ENCODE data around the gene COPG1.

COPG1 gene

GRCh38 chr3:129320825-129321487 lies 71.5 kb downstream of the COPG1 start:
- no peak overlapping the region for H2AK5ac ChIP-seq (ENCODE audit: low read length, severe bottlenecking)
- no peak overlapping the region for H4K8ac ChIP-seq (ENCODE audit: low read length)
- H2BK12ac ChIP-seq (ENCODE audit: low read length in 2 of 2) = no peak overlapping the region
- no peak overlapping the region for H3K4me3 ChIP-seq (ENCODE audit: insufficient read depth in 1 of 2, low read depth in 1 of 2, low read length in 2 of 2)
- H3K27ac ChIP-seq (ENCODE audit: low read length, poor library complexity, severe bottlenecking) = no peak overlapping the region
- H3K9me3 ChIP-seq (ENCODE audit: control insufficient read depth, low read length) = no peaks in the 10 kb centered on the region
- no peak overlapping the region for H2AFZ ChIP-seq (ENCODE audit: low read depth, low read length)
- peaks cover 20% of the 10 kb centered on the region for H3K79me1 ChIP-seq (replicated peaks; ENCODE audit: low read length, poor library complexity, severe bottlenecking)
- no peak overlapping the region for H3K4ac ChIP-seq (ENCODE audit: low read depth in 1 of 2, low read length in 2 of 2)
- no peak overlapping the region for H2BK120ac ChIP-seq (ENCODE audit: low read depth, low read length)
- H2BK15ac ChIP-seq (ENCODE audit: low read depth, poor library complexity, severe bottlenecking) = no peak overlapping the region
- peaks cover 13 to 25% of the 10 kb centered on the region in 2 experiments for H3K36me3 ChIP-seq (ENCODE audit: control insufficient read depth in 1 of 2, insufficient read depth in 2 of 2, low read depth in 1 of 2, low read length in 2 of 2)
- no peak overlapping the region for H3K9ac ChIP-seq (ENCODE audit: low read length)
- H3K23ac ChIP-seq (ENCODE audit: low read length in 2 of 2) = no peak overlapping the region
- H3K14ac ChIP-seq (ENCODE audit: low read length in 2 of 2) = no peak overlapping the region
- H3K27me3 ChIP-seq (ENCODE audit: control insufficient read depth in 1 of 2, insufficient read depth in 1 of 2, low read length in 2 of 2) = no peaks in the 10 kb centered on the region
- no peak overlapping the region for H3K4me2 ChIP-seq (ENCODE audit: low read length, poor library complexity, severe bottlenecking)
- H2BK5ac ChIP-seq (ENCODE audit: low read depth, low read length, poor library complexity, severe bottlenecking) = no peak overlapping the region
- no peak overlapping the region for H3K18ac ChIP-seq (ENCODE audit: low read depth in 1 of 2, low read length in 2 of 2)
- no peak overlapping the region for H4K91ac ChIP-seq (ENCODE audit: low read length)
- H3K4me1 ChIP-seq (ENCODE audit: control insufficient read depth, insufficient read depth, low read depth, low read length) = peaks cover 6% of the 10 kb centered on the region
- no peak for DNase-seq
- WGBS = 96% methylated on average over 7 of the region's 7 CpGs

GRCh38 chr3:129321887-129322286 lies 72.5 kb downstream of the COPG1 start:
- peaks cover 4% of the 10 kb centered on the region for H3K4me1 ChIP-seq (ENCODE audit: control insufficient read depth, insufficient read depth, low read depth, low read length)
- DNase-seq = no peak
- H2BK5ac ChIP-seq (ENCODE audit: low read depth, low read length, poor library complexity, severe bottlenecking) = no peak overlapping the region
- no peak overlapping the region for H3K4me2 ChIP-seq (ENCODE audit: low read length, poor library complexity, severe bottlenecking)
- peaks cover 17% of the 10 kb centered on the region for H3K79me1 ChIP-seq (replicated peaks; ENCODE audit: low read length, poor library complexity, severe bottlenecking)
- H3K14ac ChIP-seq (ENCODE audit: low read length in 2 of 2) = no peak overlapping the region
- H3K4me3 ChIP-seq (ENCODE audit: insufficient read depth in 1 of 2, low read depth in 1 of 2, low read length in 2 of 2) = no peak overlapping the region
- H2BK12ac ChIP-seq (ENCODE audit: low read length in 2 of 2) = no peak overlapping the region
- no peak overlapping the region for H3K23ac ChIP-seq (ENCODE audit: low read length in 2 of 2)
- H3K36me3 ChIP-seq (ENCODE audit: control insufficient read depth in 1 of 2, insufficient read depth in 2 of 2, low read depth in 1 of 2, low read length in 2 of 2) = peaks cover 13 to 25% of the 10 kb centered on the region in 2 experiments
- no peak overlapping the region for H4K8ac ChIP-seq (ENCODE audit: low read length)
- no peak overlapping the region for H4K91ac ChIP-seq (ENCODE audit: low read length)
- H3K9me3 ChIP-seq (ENCODE audit: control insufficient read depth, low read length) = no peaks in the 10 kb centered on the region
- no peak overlapping the region for H2AFZ ChIP-seq (ENCODE audit: low read depth, low read length)
- H2BK120ac ChIP-seq (ENCODE audit: low read depth, low read length) = no peak overlapping the region
- H3K27ac ChIP-seq (ENCODE audit: low read length, poor library complexity, severe bottlenecking) = no peak overlapping the region
- WGBS = 94% methylated on average over 9 of the region's 9 CpGs
- H3K4ac ChIP-seq (ENCODE audit: low read depth in 1 of 2, low read length in 2 of 2) = no peak overlapping the region
- H3K9ac ChIP-seq (ENCODE audit: low read length) = no peak overlapping the region
- no peak overlapping the region for H2BK15ac ChIP-seq (ENCODE audit: low read depth, poor library complexity, severe bottlenecking)
- no peak overlapping the region for H2AK5ac ChIP-seq (ENCODE audit: low read length, severe bottlenecking)
- no peaks in the 10 kb centered on the region for H3K27me3 ChIP-seq (ENCODE audit: control insufficient read depth in 1 of 2, insufficient read depth in 1 of 2, low read length in 2 of 2)
- H3K18ac ChIP-seq (ENCODE audit: low read depth in 1 of 2, low read length in 2 of 2) = no peak overlapping the region

GRCh38 chr3:129323651-129324294 lies 74.4 kb downstream of the COPG1 start:
- Histone ChIP-seq H4K91ac (ENCODE audit: low read length) (no peak overlapping the region), H2AK5ac (ENCODE audit: low read length, severe bottlenecking) (no peak overlapping the region), H3K4me2 (ENCODE audit: low read length, poor library complexity, severe bottlenecking) (no peak overlapping the region), H3K23ac (ENCODE audit: low read length in 2 of 2) (no peak overlapping the region), H3K9me3 (ENCODE audit: control insufficient read depth, low read length) (no peaks in the 10 kb centered on the region), H2BK15ac (ENCODE audit: low read depth, poor library complexity, severe bottlenecking) (no peak overlapping the region), H2BK5ac (ENCODE audit: low read depth, low read length, poor library complexity, severe bottlenecking) (no peak overlapping the region), H3K36me3 (ENCODE audit: control insufficient read depth in 1 of 2, insufficient read depth in 2 of 2, low read depth in 1 of 2, low read length in 2 of 2) (peaks cover 13 to 25% of the 10 kb centered on the region in 2 experiments), H3K4me3 (ENCODE audit: insufficient read depth in 1 of 2, low read depth in 1 of 2, low read length in 2 of 2) (no peak overlapping the region), H3K4ac (ENCODE audit: low read depth in 1 of 2, low read length in 2 of 2) (no peak overlapping the region), H2AFZ (ENCODE audit: low read depth, low read length) (no peak overlapping the region), H3K27me3 (ENCODE audit: control insufficient read depth in 1 of 2, insufficient read depth in 1 of 2, low read length in 2 of 2) (no peaks in the 10 kb centered on the region), H3K14ac (ENCODE audit: low read length in 2 of 2) (no peak overlapping the region), H3K9ac (ENCODE audit: low read length) (no peak overlapping the region), H3K4me1 (ENCODE audit: control insufficient read depth, insufficient read depth, low read depth, low read length) (no peaks in the 10 kb centered on the region), H2BK120ac (ENCODE audit: low read depth, low read length) (no peak overlapping the region), H3K79me1 (replicated peaks; ENCODE audit: low read length, poor library complexity, severe bottlenecking) (peaks cover 3% of the 10 kb centered on the region), H4K8ac (ENCODE audit: low read length) (no peak overlapping the region), H3K18ac (ENCODE audit: low read depth in 1 of 2, low read length in 2 of 2) (no peak overlapping the region), H2BK12ac (ENCODE audit: low read length in 2 of 2) (no peak overlapping the region), H3K27ac (ENCODE audit: low read length, poor library complexity, severe bottlenecking) (no peak overlapping the region)
- DNase-seq = no peak
- 87% methylated on average over 12 of the region's 12 CpGs for WGBS

GRCh38 chr3:129324855-129325254 lies 75.4 kb downstream of the COPG1 start:
- H2BK12ac ChIP-seq (ENCODE audit: low read length in 2 of 2) = no peak overlapping the region
- 97% methylated on average over 12 of the region's 12 CpGs for WGBS
- H3K14ac ChIP-seq (ENCODE audit: low read length in 2 of 2) = no peak overlapping the region
- no peak overlapping the region for H2AK5ac ChIP-seq (ENCODE audit: low read length, severe bottlenecking)
- DNase-seq = no peak
- H3K18ac ChIP-seq (ENCODE audit: low read depth in 1 of 2, low read length in 2 of 2) = no peak overlapping the region
- H3K23ac ChIP-seq (ENCODE audit: low read length in 2 of 2) = no peak overlapping the region
- H2AFZ ChIP-seq (ENCODE audit: low read depth, low read length) = no peak overlapping the region
- no peak overlapping the region for H4K8ac ChIP-seq (ENCODE audit: low read length)
- H3K9me3 ChIP-seq (ENCODE audit: control insufficient read depth, low read length) = no peaks in the 10 kb centered on the region
- H2BK5ac ChIP-seq (ENCODE audit: low read depth, low read length, poor library complexity, severe bottlenecking) = no peak overlapping the region
- H2BK120ac ChIP-seq (ENCODE audit: low read depth, low read length) = no peak overlapping the region
- H2BK15ac ChIP-seq (ENCODE audit: low read depth, poor library complexity, severe bottlenecking) = no peak overlapping the region
- no peak overlapping the region for H3K4me3 ChIP-seq (ENCODE audit: insufficient read depth in 1 of 2, low read depth in 1 of 2, low read length in 2 of 2)
- H3K36me3 ChIP-seq (ENCODE audit: control insufficient read depth in 1 of 2, insufficient read depth in 2 of 2, low read depth in 1 of 2, low read length in 2 of 2) = peaks cover 13 to 21% of the 10 kb centered on the region in 2 experiments
- H4K91ac ChIP-seq (ENCODE audit: low read length) = no peak overlapping the region
- no peak overlapping the region for H3K4ac ChIP-seq (ENCODE audit: low read depth in 1 of 2, low read length in 2 of 2)
- no peaks in the 10 kb centered on the region for H3K27me3 ChIP-seq (ENCODE audit: control insufficient read depth in 1 of 2, insufficient read depth in 1 of 2, low read length in 2 of 2)
- no peak overlapping the region for H3K4me2 ChIP-seq (ENCODE audit: low read length, poor library complexity, severe bottlenecking)
- peaks cover 1% of the 10 kb centered on the region for H3K79me1 ChIP-seq (replicated peaks; ENCODE audit: low read length, poor library complexity, severe bottlenecking)
- no peaks in the 10 kb centered on the region for H3K4me1 ChIP-seq (ENCODE audit: control insufficient read depth, insufficient read depth, low read depth, low read length)
- H3K27ac ChIP-seq (ENCODE audit: low read length, poor library complexity, severe bottlenecking) = no peak overlapping the region
- H3K9ac ChIP-seq (ENCODE audit: low read length) = no peak overlapping the region
